GM13976 (cell line): ENCODE measurements around the gene CTSH.
A peak's percentile ranks its signal among the peaks of the same experiment; 100 is the strongest.
"Not testable (repeated sequence)": the region's sequence is repeated elsewhere in the genome, so short reads cannot be mapped to it uniquely, and the experiment has no call there.

Source experiments
- DNase-seq: peaks from one replicate; pipeline ENCODE4 v3.0.0; 2012; ENCODE audit warnings: low spot score
- CTCF ChIP-seq: IDR thresholded peaks from 2 replicates; pipeline ENCODE4 v1.5.1; 2012; ENCODE audit warnings: borderline replicate concordance, mild to moderate bottlenecking; ENCODE audit not compliant: insufficient read depth; ENCODE audit errors: extremely low read depth, missing control alignments, control extremely low read depth
- in situ Hi-C: fragments of 300-500 bp; cut with MboI; formaldehyde crosslinking; loops from one replicate; pipeline ENCODE4 v1.12.0; 2022; ENCODE audit warnings: low sequenced_read_pairs, mixed read lengths, inconsistent platforms; ENCODE audit not compliant: unreplicated experiment

The CTSH gene

GRCh38 chr15:78879517-78880241, 65.2 kb downstream of the CTSH start:
- TF ChIP-seq CTCF, result no peak
- in situ Hi-C loops, result no loop called here

GRCh38 chr15:78878356-78878755, 66.5 kb downstream of the CTSH start:
- no peak for TF ChIP-seq CTCF
- in situ Hi-C loops, result no loop called here
- no peak for DNase-seq

More at GRCh38 chr15:78879517-78880241, 65.2 kb downstream of the CTSH start:
- no peak for DNase-seq

- in situ Hi-C loops, result not testable (repeated sequence)
Observed at GRCh38 chr15:78876954-78877353, 67.9 kb downstream of the CTSH start.

GRCh38 chr15:78875107-78875914, 69.5 kb downstream of the CTSH start:
- TF ChIP-seq CTCF, result no peak
- in situ Hi-C loops, result no loop called here
- no peak for DNase-seq

More at GRCh38 chr15:78876954-78877353, 67.9 kb downstream of the CTSH start:
- not testable (repeated sequence) for DNase-seq

- DNase-seq, result no peak
Observed at GRCh38 chr15:78873793-78874765, 70.8 kb downstream of the CTSH start.

GRCh38 chr15:78872972-78873792, 71.7 kb downstream of the CTSH start:
- peak; percentile 73 for TF ChIP-seq CTCF
- in situ Hi-C loops, result no loop called here
- DNase-seq, result peak; percentile 88

More at GRCh38 chr15:78873793-78874765, 70.8 kb downstream of the CTSH start:
- no peak for TF ChIP-seq CTCF
- in situ Hi-C loops, result no loop called here
